ENCODE data around the gene RPL3. TPM values are rescaled to one million over a fixed set of nuclear protein-coding genes. Genes with fewer than 3 reads are reported as not detected.

The RPL3 gene
- total and polyA plus RNA-seq, 2 of the 4 experiments (the other 2 are of a cell fraction): 2,871 to 3,312 TPM

DNA sequence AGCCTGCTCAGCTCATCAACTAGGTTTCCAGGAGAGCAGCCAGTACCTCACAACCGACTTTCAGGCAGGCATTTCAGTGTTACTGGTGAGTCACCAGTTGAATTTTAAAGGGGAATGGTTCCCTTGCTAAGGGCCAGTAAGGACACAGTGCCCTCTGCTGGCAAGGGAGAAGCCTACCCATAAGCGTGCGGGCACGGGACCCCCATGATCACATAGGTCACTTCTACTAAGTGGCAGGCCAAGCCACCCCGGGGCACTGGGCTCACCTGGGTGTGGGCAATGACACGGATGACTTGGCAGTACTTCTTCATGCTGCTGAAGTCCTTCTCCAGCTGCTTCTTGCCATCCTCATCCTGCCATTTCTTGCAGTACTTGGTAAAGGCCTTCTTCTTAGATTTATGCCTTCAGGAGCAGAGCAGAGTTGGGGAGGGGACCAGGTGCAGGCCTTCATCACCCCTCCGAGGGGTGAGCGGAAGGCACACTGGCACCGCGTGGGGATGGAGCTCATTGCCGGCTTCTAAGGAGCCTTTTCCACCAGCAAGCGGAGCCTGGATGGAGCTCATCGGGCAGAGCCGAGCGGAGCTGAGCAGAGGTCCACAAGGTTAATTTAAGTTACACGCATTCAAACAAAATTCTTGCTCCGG lies 2.9 kb downstream of the RPL3 start (continued):
- TF ChIP-seq, protein P1, sequence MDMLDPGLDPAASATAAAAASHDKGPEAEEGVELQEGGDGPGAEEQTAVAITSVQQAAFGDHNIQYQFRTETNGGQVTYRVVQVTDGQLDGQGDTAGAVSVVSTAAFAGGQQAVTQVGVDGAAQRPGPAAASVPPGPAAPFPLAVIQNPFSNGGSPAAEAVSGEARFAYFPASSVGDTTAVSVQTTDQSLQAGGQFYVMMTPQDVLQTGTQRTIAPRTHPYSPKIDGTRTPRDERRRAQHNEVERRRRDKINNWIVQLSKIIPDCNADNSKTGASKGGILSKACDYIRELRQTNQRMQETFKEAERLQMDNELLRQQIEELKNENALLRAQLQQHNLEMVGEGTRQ (IDR thresholded peaks at IDR 0.05; ENCODE audit: low read depth, low read length): peak; percentile 14; the same call in 1 of the 2 replicates

DNA sequence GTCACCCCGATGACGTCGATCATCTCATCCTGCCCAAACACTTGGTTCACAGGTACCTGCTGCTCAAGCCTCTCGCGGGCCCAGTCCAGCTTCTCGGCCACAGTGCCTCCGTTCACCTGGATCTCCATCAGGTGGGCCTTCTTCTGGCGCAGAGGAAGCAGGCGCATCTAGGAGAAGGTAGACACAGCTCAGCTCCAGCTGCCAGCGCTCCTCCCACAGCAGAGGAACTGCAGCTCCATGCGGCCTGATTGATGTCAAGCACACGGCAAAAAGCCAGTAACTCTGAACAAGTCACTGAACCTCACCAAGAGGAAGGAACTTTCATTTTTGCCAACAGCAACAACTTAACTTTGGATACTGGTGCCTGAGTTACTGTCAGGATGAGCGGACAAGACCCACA lies 4.0 kb downstream of the RPL3 start:
- Histone ChIP-seq H2BK5ac (ENCODE audit: low read depth, low read length, poor library complexity, severe bottlenecking) (no peak overlapping the region), H3K4me3 (ENCODE audit: insufficient read depth, low read depth, low read length) (no peak overlapping the region), H3K9ac (ENCODE audit: low read depth, low read length) (peak overlapping the region; percentile 7; the same call in 1 of the 2 replicates), H2AK5ac (ENCODE audit: low read depth, low read length) (no peak overlapping the region), H3K79me1 (ENCODE audit: low read depth in 1 of 2, low read length in 2 of 2) (peaks cover 23 to 72% of the 10 kb centered on the region in 2 experiments), H4K91ac (ENCODE audit: insufficient read depth, low read depth, low read length) (no peak overlapping the region), H3K23ac (ENCODE audit: low read depth, low read length) (peak overlapping the region; percentile 48; the same call in 1 of the 2 replicates), H3K4ac (ENCODE audit: low read depth, low read length) (no peak overlapping the region), H2AK9ac (replicated peaks; ENCODE audit: low read depth, low read length, poor library complexity) (no peak overlapping the region), H3K4me1 (ENCODE audit: control insufficient read depth, insufficient read depth, low read length) (peaks cover 21% of the 10 kb centered on the region), H3K9me3 (ENCODE audit: control insufficient read depth, insufficient read depth, low read length) (no peaks in the 10 kb centered on the region), H3K56ac (ENCODE audit: extremely low read depth, insufficient read depth, low read length) (no peak overlapping the region), H3K18ac (ENCODE audit: low read depth, low read length) (no peak overlapping the region), H3K9me1 (ENCODE audit: insufficient read depth, low read length) (no peaks in the 10 kb centered on the region; the same call in 1 of the 2 replicates), H2AFZ (replicated peaks; ENCODE audit: low read length, poor library complexity) (no peak overlapping the region), H4K5ac (ENCODE audit: low read depth, low read length) (no peak overlapping the region), H3K27me3 (ENCODE audit: control insufficient read depth, insufficient read depth, low read length) (no peaks in the 10 kb centered on the region), H4K8ac (ENCODE audit: low read depth in 2 of 2, low read length in 2 of 2) (no peak overlapping the region), H2BK20ac (ENCODE audit: low read depth, low read length) (no peak overlapping the region), H3K36me3 (ENCODE audit: control insufficient read depth, insufficient read depth, low read length) (peaks cover 72% of the 10 kb centered on the region), H3K27ac (ENCODE audit: insufficient read depth, low read length) (peak overlapping the region; percentile 5; the same call in 1 of the 2 replicates), H3K4me2 (ENCODE audit: low read depth, low read length) (peak overlapping the region; percentile 6; the same call in 1 of the 2 replicates), H3K14ac (replicated peaks; ENCODE audit: low read depth, low read length) (no peak overlapping the region; the same call in 1 of the 2 replicates), H2BK120ac (ENCODE audit: low read depth, low read length) (no peak overlapping the region), H2BK15ac (ENCODE audit: low read depth, low read length) (no peak overlapping the region), H4K20me1 (ENCODE audit: insufficient read depth, low read length) (peaks cover 90% of the 10 kb centered on the region)
- POLR2A ChIA-PET (ENCODE audit: unreplicated experiment): interaction anchor here (0.6 kb wide), 1 partner anchor 779 kb away, joined by 5 read pairs; no protein-coding TSS in a partner anchor
- WGBS, 2 experiments (ENCODE audit: extremely low coverage in 2 of 2, insufficient read length in 1 of 2): 92% methylated on average over 11 of the region's 13 CpGs; no CpG with 5 or more reads in 1 of the 2 experiments
- CTCF ChIA-PET: interaction anchor here (0.6 to 0.7 kb wide), 2 partner anchors 99 to 154 kb away, joined by 3 to 5 read pairs; no protein-coding TSS in a partner anchor
- no TSS peak for BruUV-seq (replicated peaks)
- DNase-seq: no peak
- ATAC-seq (ENCODE audit: low read depth): no peak
- in situ Hi-C loops (cut with MboI; ENCODE audit: low sequenced_read_pairs): loop anchor here (10.0 kb wide), 2 partner anchors 209 to 311 kb away; partner anchors contain the start of gene ATF4
- TF ChIP-seq RFX5 (IDR thresholded peaks at IDR 0.05; ENCODE audit: low read depth, low read length) (no peak), MXI1 (IDR thresholded peaks at IDR 0.05; ENCODE audit: borderline replicate concordance, low read depth, low read length) (no peak), RAD21 (IDR thresholded peaks at IDR 0.05; ENCODE audit: low read length) (no peak)
- TF ChIP-seq, protein P2, sequence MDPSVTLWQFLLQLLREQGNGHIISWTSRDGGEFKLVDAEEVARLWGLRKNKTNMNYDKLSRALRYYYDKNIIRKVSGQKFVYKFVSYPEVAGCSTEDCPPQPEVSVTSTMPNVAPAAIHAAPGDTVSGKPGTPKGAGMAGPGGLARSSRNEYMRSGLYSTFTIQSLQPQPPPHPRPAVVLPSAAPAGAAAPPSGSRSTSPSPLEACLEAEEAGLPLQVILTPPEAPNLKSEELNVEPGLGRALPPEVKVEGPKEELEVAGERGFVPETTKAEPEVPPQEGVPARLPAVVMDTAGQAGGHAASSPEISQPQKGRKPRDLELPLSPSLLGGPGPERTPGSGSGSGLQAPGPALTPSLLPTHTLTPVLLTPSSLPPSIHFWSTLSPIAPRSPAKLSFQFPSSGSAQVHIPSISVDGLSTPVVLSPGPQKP (IDR thresholded peaks at IDR 0.05; ENCODE audit: borderline replicate concordance, low read depth, low read length): no peak
- dilution Hi-C loops (cut with HindIII; ENCODE audit: low sequenced_read_pairs, unreplicated experiment): no loop called here
- intact Hi-C loops (cut with micrococcal nuclease): loop anchor here (10.0 kb wide), 2 partner anchors 311 to 551 kb away; no protein-coding TSS in a partner anchor

All from IMR-90 (cell line).